MCF 10A (cell line): ENCODE data around the gene TMEM176A. TPM values are rescaled to one million over a fixed set of nuclear protein-coding genes. Genes with fewer than 3 reads are reported as not detected.

ENCODE experiments used
- BruUV-seq: library from RNA; stranded (reverse); fragments of 400-500 nt; replicated peaks from 2 replicates; lab custom pipeline; 2021; lab: Mats Ljungman, UMichigan
- CTCF ChIA-PET: fragments of 300-600 bp; sonication (Branson Sonifier 250); formaldehyde crosslinking; extraction: SDS; loops from one replicate; lab custom pipeline; 2021; ENCODE audit warnings: antibody characterized with exemption, inconsistent platforms; lab: Yijun Ruan, JAX
- POLR2A ChIA-PET: fragments of 300-600, 350-650 bp; sonication (Branson Sonifier 250); formaldehyde crosslinking; extraction: SDS; loops from one replicate; lab custom pipeline; 2020; ENCODE audit warnings: antibody characterized with exemption, inconsistent platforms; lab: Yijun Ruan, JAX
- DNase-seq: peaks from one replicate; pipeline ENCODE4 v3.0.0-alpha.2; 2018; ENCODE audit not compliant: unreplicated experiment
- H3K27ac Mint-ChIP-seq: one replicate; pipeline ENCODE4 v1.8.0; 2022; ENCODE audit warnings: mild to moderate bottlenecking, low read depth, mixed read lengths; ENCODE audit not compliant: unreplicated experiment
- H3K27me3 Mint-ChIP-seq: one replicate; pipeline ENCODE4 v1.8.0; 2022; ENCODE audit warnings: mixed read lengths; ENCODE audit not compliant: insufficient read depth, unreplicated experiment
- H3K36me3 Mint-ChIP-seq: one replicate; pipeline ENCODE4 v1.8.0; 2022; ENCODE audit warnings: mild to moderate bottlenecking, moderate library complexity, mixed read lengths; ENCODE audit not compliant: insufficient read depth, unreplicated experiment
- H3K4me1 Mint-ChIP-seq: one replicate; pipeline ENCODE4 v1.8.0; 2022; ENCODE audit warnings: mixed read lengths; ENCODE audit not compliant: insufficient read depth, unreplicated experiment
- H3K4me3 Mint-ChIP-seq: one replicate; pipeline ENCODE4 v1.8.0; 2022; ENCODE audit warnings: mild to moderate bottlenecking, moderate library complexity, mixed read lengths; ENCODE audit not compliant: unreplicated experiment
- H3K9me3 Mint-ChIP-seq: one replicate; pipeline ENCODE4 v1.8.0; 2022; ENCODE audit warnings: mixed read lengths; ENCODE audit not compliant: unreplicated experiment
- CTCF ChIP-seq: fragments of 200-600 bp; IDR thresholded peaks from one replicate; pipeline ENCODE4 v1.8.0; 2022; ENCODE audit warnings: antibody characterized with exemption, mild to moderate bottlenecking; ENCODE audit not compliant: unreplicated experiment
- intact Hi-C: fragments of 100-400 bp; cut with micrococcal nuclease; formaldehyde crosslinking; loops from 2 replicates; pipeline ENCODE4 v1.14.1; 2022
- total RNA-seq: library from RNA; stranded (reverse); gene quantifications from 2 replicates; pipeline ENCODE4 v1.2.3, GENCODE V29; 2022

TMEM176A gene
- total RNA-seq, 1 experiment from 2014 or later = not detected

GRCh38 chr7:150787321-150788281 is 13.0 kb upstream of the TMEM176A start:
- ChIA-PET CTCF (interaction anchor here (0.8 to 2.4 kb wide), 4 partner anchors 9 to 91 kb away, joined by 3 to 9 read pairs (median 4); no protein-coding TSS in a partner anchor), POLR2A (interaction anchor here (0.7 kb wide), 1 partner anchor 236 kb away, joined by 3 read pairs; no protein-coding TSS in a partner anchor)
- BruUV-seq = no TSS peak
- no peaks in the 10 kb centered on the region for H3K4me1 Mint-ChIP-seq
- DNase-seq = no peak
- no peaks in the 10 kb centered on the region for H3K36me3 Mint-ChIP-seq
- H3K27ac Mint-ChIP-seq = no peak overlapping the region
- H3K4me3 Mint-ChIP-seq = no peak overlapping the region
- peaks cover 42% of the 10 kb centered on the region for H3K27me3 Mint-ChIP-seq
- H3K9me3 Mint-ChIP-seq = no peaks in the 10 kb centered on the region
- TF ChIP-seq CTCF = no peak
- intact Hi-C loops = no loop called here

GRCh38 chr7:150788474-150789269 is 11.9 kb upstream of the TMEM176A start:
- H3K27me3 Mint-ChIP-seq = peaks cover 42% of the 10 kb centered on the region
- ChIA-PET CTCF (interaction anchor here (1.0 to 2.4 kb wide), 3 partner anchors 10 to 89 kb away, joined by 3 to 9 read pairs (median 5); no protein-coding TSS in a partner anchor), POLR2A (no interaction called here)
- no peaks in the 10 kb centered on the region for H3K36me3 Mint-ChIP-seq
- BruUV-seq = no TSS peak
- no peak for DNase-seq
- TF ChIP-seq CTCF = no peak
- H3K9me3 Mint-ChIP-seq = no peaks in the 10 kb centered on the region
- H3K4me1 Mint-ChIP-seq = no peaks in the 10 kb centered on the region
- no peak overlapping the region for H3K4me3 Mint-ChIP-seq
- no peak overlapping the region for H3K27ac Mint-ChIP-seq
- intact Hi-C loops = no loop called here

- CTCF ChIA-PET = interaction anchor here (0.6 to 0.7 kb wide), 2 partner anchors 57 to 195 kb away, joined by 3 to 5 read pairs; no protein-coding TSS in a partner anchor
- Mint-ChIP-seq H3K4me3 (no peak overlapping the region), H3K27ac (no peak overlapping the region), H3K36me3 (no peaks in the 10 kb centered on the region), H3K4me1 (no peaks in the 10 kb centered on the region), H3K27me3 (peaks cover 38% of the 10 kb centered on the region), H3K9me3 (no peaks in the 10 kb centered on the region)
- DNase-seq = no peak
- intact Hi-C loops = no loop called here
- POLR2A ChIA-PET = no interaction called here
- BruUV-seq = no TSS peak
- no peak for TF ChIP-seq CTCF
These were observed 10.0 kb upstream of the TMEM176A start for GRCh38 chr7:150790416-150791075.
